ENCODE results near the gene CGREF1. TPM values are rescaled to one million over a fixed set of nuclear protein-coding genes. Genes with fewer than 3 reads are reported as not detected.

Gene CGREF1
- total RNA-seq: 1 to 10 TPM in 1 of 2 experiments, under 1 TPM in 1; 0.75 to 1.2 TPM

DNA sequence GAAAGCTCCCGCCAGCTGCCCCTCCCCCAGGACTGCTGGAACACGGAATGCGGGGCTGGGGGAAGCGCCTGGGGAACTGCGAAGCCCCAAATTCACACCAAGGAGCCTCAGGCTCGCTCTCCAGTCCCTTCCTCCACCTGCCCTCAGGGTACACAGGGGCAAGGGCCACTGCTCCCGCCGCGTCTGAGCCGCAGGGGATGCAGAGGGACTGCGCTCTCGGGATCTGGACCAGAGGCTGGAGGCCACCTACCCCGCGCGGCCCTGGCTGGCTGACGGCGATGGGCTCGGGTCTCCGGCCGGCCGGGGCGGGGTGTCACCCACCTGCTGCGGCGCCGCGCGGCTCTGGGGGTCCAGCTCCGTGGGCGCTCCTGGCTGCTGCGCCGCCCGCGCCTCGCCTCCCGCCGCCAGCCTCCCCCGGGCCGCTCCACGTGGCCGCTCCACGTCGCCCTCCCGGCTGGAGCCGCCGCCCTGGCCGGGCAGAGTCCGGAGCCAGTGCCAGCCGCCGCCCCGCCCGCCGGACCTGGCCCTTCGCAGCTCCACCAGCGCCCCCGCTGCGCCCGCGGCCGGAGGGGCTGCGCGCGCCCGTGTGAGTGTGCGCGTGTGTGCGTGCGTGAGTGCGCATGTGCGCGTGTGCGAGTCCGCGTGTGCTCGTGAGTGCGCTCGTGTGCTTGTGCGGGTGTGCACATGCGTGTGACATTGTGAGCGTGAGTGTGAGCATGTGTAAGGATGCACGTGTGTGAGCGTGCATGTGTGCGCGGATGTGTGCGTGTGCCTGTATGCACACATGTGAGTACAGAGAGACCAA is at the start of gene CGREF1:
TSS of gene CGREF1 (minus strand) at position 604 of the 805 bp plus-strand sequence. CDS start 14,762 bp downstream, outside the sequence.
- H3K27ac Mint-ChIP-seq: no peak within 1 kb of the TSS
- POLR2A ChIA-PET: no interaction called here

DNA sequence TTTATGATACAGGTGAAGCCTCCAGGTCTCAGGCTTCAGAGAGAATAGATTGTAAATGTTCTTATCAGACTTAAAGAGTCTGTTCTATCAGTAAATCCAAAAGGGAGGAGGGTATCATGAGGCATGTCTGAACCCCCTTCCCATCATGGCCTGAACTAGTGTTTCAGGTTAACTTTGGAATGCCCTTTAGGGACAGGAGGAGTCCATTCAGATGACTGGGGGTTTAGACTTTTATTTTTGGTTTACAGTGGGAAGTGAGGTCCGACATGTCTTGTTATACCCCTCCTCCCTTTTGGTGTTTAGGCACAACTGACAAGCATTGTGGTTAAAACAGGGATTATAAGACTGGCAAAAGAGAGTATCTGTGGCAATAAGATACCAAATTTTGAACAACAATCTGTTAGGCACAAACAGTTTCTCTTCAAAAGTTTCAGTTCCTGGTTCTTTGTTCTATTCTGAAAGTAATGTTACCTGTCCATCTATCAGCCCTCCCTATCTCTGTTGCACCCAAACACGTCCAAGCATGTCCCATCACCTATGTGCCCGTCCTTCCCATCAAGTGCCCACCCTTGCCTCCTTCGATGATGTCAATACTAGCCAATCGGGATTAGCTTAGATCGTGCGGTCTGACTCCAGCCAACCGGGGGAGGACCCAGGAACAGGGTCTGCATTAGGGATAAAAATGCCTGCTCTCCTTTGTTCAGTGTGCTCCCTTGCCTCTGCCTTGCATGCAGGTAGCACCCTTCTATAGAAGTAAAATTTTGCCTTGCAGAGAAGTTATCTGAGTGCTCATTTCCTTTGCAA is 46.2 kb upstream of the CGREF1 start:
- POLR2A ChIA-PET: no interaction called here
- H3K4me1 Mint-ChIP-seq: peaks cover 5% of the 10 kb centered on the region
- no peak overlapping the region for H3K27ac Mint-ChIP-seq
- CTCF ChIA-PET: interaction anchor here (1.1 to 1.5 kb wide), 2 partner anchors 69 to 138 kb away, joined by 3 to 5 read pairs; no protein-coding TSS in a partner anchor
- no peaks in the 10 kb centered on the region for H3K9me3 Mint-ChIP-seq
- H3K36me3 Mint-ChIP-seq (ENCODE audit: low read depth): no peaks in the 10 kb centered on the region
- DNase-seq: no peak
- H3K27me3 Mint-ChIP-seq: peaks cover 6% of the 10 kb centered on the region
- H3K4me3 Mint-ChIP-seq: no peak overlapping the region

More for the DNA sequence above, at the start of gene CGREF1:
- Mint-ChIP-seq H3K4me1 (peaks cover 11% of the 10 kb centered on the region), H3K27me3 (peaks cover 59% of the 10 kb centered on the region), H3K36me3 (ENCODE audit: low read depth) (no peaks in the 10 kb centered on the region), H3K9me3 (no peaks in the 10 kb centered on the region), H3K4me3 (peak within 1 kb of the TSS; percentile 59)
- CTCF ChIA-PET: no interaction called here
- no peak for DNase-seq

DNA sequence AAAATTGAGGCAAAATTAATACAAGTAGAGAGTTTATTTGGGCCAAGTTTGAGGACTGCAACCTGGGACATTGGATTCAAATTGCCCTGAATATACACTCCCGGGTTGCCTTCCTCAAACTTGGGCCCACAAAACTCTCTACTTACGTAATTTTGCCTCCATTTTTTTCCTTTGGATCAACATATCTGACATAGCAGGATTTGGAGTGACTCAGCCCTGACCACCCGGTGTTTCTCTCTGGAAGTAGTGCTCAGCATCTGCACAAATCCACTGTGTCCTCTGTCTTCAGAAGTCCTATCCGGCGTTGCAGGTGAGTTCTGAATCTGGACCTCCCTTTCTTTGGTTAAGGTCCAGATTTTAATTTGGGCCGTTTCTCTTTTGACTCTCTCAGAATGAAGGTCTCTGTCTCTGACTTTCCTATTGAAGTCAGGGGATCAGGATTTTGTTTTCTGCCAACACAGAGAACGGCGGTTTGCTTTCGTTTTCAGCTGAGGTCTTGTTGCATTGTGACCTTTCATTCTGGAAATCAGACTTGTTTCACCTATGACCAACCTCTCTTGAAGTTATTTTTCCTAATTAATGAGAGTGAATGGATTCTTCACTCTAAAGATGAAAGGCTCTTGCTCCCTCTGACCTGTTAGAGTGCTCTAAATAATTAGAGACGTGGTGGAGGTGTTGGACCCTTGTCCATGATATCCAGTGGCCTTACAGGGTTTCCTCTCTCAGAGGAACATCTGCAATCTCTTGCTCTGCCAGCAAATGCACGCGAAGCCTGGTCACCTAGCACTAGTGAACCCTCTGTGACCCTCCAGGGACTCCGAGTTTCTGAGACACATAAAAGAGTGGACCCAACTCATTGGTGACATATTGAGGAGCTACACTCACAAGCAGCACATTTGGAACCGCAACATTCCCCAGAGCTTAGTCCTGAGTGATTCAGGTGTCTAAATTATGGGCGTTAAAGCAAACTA is 43.5 kb upstream of the CGREF1 start:
- Mint-ChIP-seq H3K4me1 (peaks cover 3% of the 10 kb centered on the region), H3K27me3 (peaks cover 5% of the 10 kb centered on the region), H3K27ac (no peak overlapping the region), H3K36me3 (ENCODE audit: low read depth) (no peaks in the 10 kb centered on the region), H3K4me3 (peak overlapping the region; percentile 27), H3K9me3 (no peaks in the 10 kb centered on the region)
- POLR2A ChIA-PET: interaction anchor here (0.6 kb wide), 1 partner anchor 59 kb away, joined by 3 read pairs; no protein-coding TSS in a partner anchor
- no peak for DNase-seq
- CTCF ChIA-PET: interaction anchor here (4.8 kb wide), 1 partner anchor 8 kb away, joined by 28 read pairs; no protein-coding TSS in a partner anchor

DNA sequence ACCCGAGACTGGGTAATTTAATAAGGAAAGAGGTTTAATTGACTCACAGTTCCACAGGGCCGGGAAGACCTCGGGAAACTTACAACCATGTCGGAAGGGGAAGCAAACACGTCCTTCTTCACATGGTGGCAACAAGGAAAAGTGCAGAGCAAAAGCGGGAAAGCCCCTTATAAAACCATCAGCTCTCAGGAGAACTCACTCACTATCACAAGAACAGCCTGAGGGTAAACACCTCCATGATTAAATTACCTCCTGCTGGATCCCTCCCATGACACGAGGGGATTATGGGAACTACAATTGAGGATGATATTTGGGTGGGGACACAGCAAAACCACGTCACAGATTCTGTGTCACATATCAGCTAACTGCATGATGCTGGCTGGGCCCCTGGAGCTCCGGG is 41.3 kb upstream of the CGREF1 start:
- ChIA-PET POLR2A (no interaction called here), CTCF (interaction anchor here (4.8 kb wide), 1 partner anchor 10 kb away, joined by 28 read pairs; no protein-coding TSS in a partner anchor)
- no peak for DNase-seq
- H3K36me3 Mint-ChIP-seq (ENCODE audit: low read depth): no peaks in the 10 kb centered on the region
- H3K9me3 Mint-ChIP-seq: no peaks in the 10 kb centered on the region
- H3K4me1 Mint-ChIP-seq: peaks cover 3% of the 10 kb centered on the region
- peaks cover 5% of the 10 kb centered on the region for H3K27me3 Mint-ChIP-seq
- H3K27ac Mint-ChIP-seq: no peak overlapping the region
- no peak overlapping the region for H3K4me3 Mint-ChIP-seq

GRCh38 chr2:27159271-27159670 is 40.3 kb upstream of the CGREF1 start:
- Mint-ChIP-seq H3K36me3 (ENCODE audit: low read depth) (no peaks in the 10 kb centered on the region), H3K9me3 (no peaks in the 10 kb centered on the region), H3K27me3 (peaks cover 5% of the 10 kb centered on the region), H3K4me1 (peaks cover 3% of the 10 kb centered on the region), H3K27ac (no peak overlapping the region), H3K4me3 (no peak overlapping the region)
- no peak for DNase-seq
- ChIA-PET POLR2A (no interaction called here), CTCF (interaction anchor here (4.8 kb wide), 1 partner anchor 11 kb away, joined by 28 read pairs; no protein-coding TSS in a partner anchor)

- DNase-seq: no peak
- POLR2A ChIA-PET: no interaction called here
- CTCF ChIA-PET: interaction anchor here (4.8 kb wide), 1 partner anchor 12 kb away, joined by 28 read pairs; no protein-coding TSS in a partner anchor
- Mint-ChIP-seq H3K4me3 (no peak overlapping the region), H3K27me3 (peaks cover 5% of the 10 kb centered on the region), H3K36me3 (ENCODE audit: low read depth) (no peaks in the 10 kb centered on the region), H3K27ac (no peak overlapping the region), H3K9me3 (no peaks in the 10 kb centered on the region), H3K4me1 (peaks cover 3% of the 10 kb centered on the region)
Observed at GRCh38 chr2:27158468-27158867, 39.5 kb upstream of the CGREF1 start.

GRCh38 chr2:27155069-27155520 is 36.2 kb upstream of the CGREF1 start:
- H3K36me3 Mint-ChIP-seq (ENCODE audit: low read depth): no peaks in the 10 kb centered on the region
- no peak overlapping the region for H3K27ac Mint-ChIP-seq
- CTCF ChIA-PET: no interaction called here
- DNase-seq: no peak
- H3K4me1 Mint-ChIP-seq: no peaks in the 10 kb centered on the region
- no peaks in the 10 kb centered on the region for H3K9me3 Mint-ChIP-seq
- H3K27me3 Mint-ChIP-seq: peaks cover 3% of the 10 kb centered on the region
- POLR2A ChIA-PET: no interaction called here
- no peak overlapping the region for H3K4me3 Mint-ChIP-seq

- Mint-ChIP-seq H3K4me1 (no peaks in the 10 kb centered on the region), H3K36me3 (ENCODE audit: low read depth) (no peaks in the 10 kb centered on the region), H3K4me3 (no peak overlapping the region), H3K27me3 (peaks cover 3% of the 10 kb centered on the region), H3K9me3 (no peaks in the 10 kb centered on the region), H3K27ac (no peak overlapping the region)
- CTCF ChIA-PET: no interaction called here
- DNase-seq: no peak
- POLR2A ChIA-PET: no interaction called here
Observed at GRCh38 chr2:27154488-27154887, 35.6 kb upstream of the CGREF1 start.

GRCh38 chr2:27152796-27153464 is 34.0 kb upstream of the CGREF1 start:
- no peak overlapping the region for H3K4me3 Mint-ChIP-seq
- POLR2A ChIA-PET: no interaction called here
- no peaks in the 10 kb centered on the region for H3K27me3 Mint-ChIP-seq
- no peaks in the 10 kb centered on the region for H3K36me3 Mint-ChIP-seq (ENCODE audit: low read depth)
- no peaks in the 10 kb centered on the region for H3K4me1 Mint-ChIP-seq
- H3K27ac Mint-ChIP-seq: no peak overlapping the region
- no peaks in the 10 kb centered on the region for H3K9me3 Mint-ChIP-seq
- CTCF ChIA-PET: interaction anchor here (1.5 kb wide), 1 partner anchor 17 kb away, joined by 3 read pairs; no protein-coding TSS in a partner anchor
- no peak for DNase-seq

DNA sequence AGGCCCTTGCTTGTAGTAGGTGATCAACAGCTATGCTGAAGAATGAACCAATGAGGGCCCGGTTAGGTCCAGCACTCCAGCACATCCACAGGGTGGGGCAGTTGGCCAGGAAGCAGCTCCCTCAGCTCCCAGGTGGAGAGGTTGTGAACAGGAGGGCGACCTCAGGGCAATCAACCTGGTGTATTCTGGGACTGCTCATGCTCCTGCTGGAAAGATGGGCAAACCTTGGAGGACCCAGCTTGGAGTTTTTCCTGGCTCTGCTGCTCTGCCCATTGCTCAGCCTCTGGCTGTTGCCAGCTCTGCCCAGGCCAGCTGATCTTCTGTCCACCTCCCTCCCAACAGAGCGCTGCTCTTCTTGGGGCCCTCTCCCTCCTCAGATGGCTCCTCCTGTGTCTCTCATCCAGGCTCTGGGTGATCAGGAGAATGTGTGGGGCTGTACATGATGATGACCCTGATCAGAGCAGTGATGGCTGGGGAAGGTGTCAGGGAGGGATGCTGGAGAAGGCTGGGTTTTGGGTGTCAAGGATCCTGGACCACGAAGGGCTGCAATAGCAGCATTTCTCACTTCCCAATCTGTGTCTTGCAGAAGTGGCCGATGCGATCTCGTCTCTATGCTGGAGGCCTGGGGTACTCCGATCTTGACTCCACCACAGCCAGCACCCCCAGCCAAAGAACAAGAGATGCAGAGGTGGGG is 33.3 kb upstream of the CGREF1 start:
- H3K4me1 Mint-ChIP-seq: no peaks in the 10 kb centered on the region
- ChIA-PET CTCF (interaction anchor here (1.5 to 2.0 kb wide), 2 partner anchors 18 kb away, joined by 3 to 14 read pairs; no protein-coding TSS in a partner anchor), POLR2A (no interaction called here)
- no peaks in the 10 kb centered on the region for H3K27me3 Mint-ChIP-seq
- H3K4me3 Mint-ChIP-seq: no peak overlapping the region
- no peaks in the 10 kb centered on the region for H3K9me3 Mint-ChIP-seq
- H3K27ac Mint-ChIP-seq: no peak overlapping the region
- DNase-seq: no peak
- H3K36me3 Mint-ChIP-seq (ENCODE audit: low read depth): no peaks in the 10 kb centered on the region

DNA sequence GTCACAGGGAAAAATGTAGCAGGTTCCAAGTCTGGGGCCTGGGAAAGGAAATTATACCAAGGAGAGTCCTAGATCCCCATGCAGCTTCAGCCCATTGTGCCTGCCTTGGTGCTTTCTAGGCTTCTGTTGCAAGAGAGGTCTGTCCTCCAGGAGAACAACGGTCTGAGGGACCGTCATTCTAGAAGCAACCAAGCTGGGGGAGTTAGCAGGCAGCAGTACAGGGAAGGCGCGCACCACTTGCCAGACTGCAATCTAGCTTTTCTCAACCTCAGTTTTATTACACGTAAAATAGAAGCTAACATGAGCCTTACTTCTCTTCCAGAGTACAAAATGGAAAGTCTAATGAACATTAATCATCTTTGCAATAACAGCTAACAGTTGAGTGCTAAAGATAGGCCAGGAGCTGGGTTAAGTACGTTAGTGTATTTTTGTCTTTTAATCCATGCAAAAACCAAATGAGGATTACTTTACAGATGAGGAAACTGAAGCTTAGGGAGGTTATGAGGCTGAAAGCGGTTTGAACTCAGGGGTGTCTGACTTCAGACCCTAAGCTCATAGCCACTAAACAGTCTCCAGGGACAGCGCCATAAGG is 31.8 kb upstream of the CGREF1 start:
- no peaks in the 10 kb centered on the region for H3K36me3 Mint-ChIP-seq (ENCODE audit: low read depth)
- H3K4me1 Mint-ChIP-seq: no peaks in the 10 kb centered on the region
- H3K9me3 Mint-ChIP-seq: no peaks in the 10 kb centered on the region
- ChIA-PET POLR2A (interaction anchor here (1.4 kb wide), 1 partner anchor 34 kb away, joined by 4 read pairs; no protein-coding TSS in a partner anchor), CTCF (interaction anchor here (0.8 to 2.0 kb wide), 3 partner anchors 17 to 152 kb away, joined by 3 to 14 read pairs (median 3); no protein-coding TSS in a partner anchor)
- no peaks in the 10 kb centered on the region for H3K27me3 Mint-ChIP-seq
- H3K4me3 Mint-ChIP-seq: no peak overlapping the region
- DNase-seq: no peak
- H3K27ac Mint-ChIP-seq: no peak overlapping the region

Measured in activated CD4-positive, alpha-beta memory T cell treated with anti-CD3 and anti-CD28 coated beads, Interleukin-2, amount 10 ng/mL, durations not matched to agents 7 days and 5 days (primary cell).